Activated CD8-positive, alpha-beta memory T cell treated with anti-CD3 and anti-CD28 coated beads, Interleukin-2, amount 50 U/mL, for 4 hours (primary cell): ENCODE results near the gene TEX50.
"Not testable (repeated sequence)": the region's sequence is repeated elsewhere in the genome, so short reads cannot be mapped to it uniquely, and the experiment has no call there.

Experiments used
- DNase-seq: peaks from one replicate; pipeline ENCODE4 v3.0.0-alpha.2; 2020

TEX50 gene, protein sequence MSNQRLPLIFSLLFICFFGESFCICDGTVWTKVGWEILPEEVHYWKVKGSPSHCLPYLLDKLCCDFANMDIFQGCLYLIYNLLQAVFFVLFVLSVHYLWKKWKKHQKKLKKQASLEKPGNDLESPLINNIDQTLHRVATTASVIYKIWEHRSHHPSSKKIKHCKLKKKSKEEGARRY

DNA sequence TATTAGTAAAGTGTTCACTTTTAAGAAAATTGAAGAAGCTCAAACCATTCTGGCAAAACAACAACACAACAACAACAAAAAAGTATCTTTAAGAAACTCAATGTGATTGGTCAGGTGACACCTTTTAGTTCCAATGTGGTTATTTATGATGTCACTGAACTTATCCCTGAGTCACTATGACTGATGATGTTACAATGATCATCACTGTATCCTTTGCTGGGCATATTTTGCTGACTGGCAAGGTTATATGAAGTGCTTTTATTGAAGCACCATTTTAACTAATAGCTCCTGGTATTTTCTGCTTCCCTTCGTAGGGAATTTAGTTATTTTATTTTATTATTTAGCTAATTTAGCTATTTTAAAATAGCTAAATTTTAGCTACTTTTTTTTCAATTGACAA, at the start of gene TEX50:
TSS of gene TEX50 (plus strand) at position 223 of the 400 bp plus-strand sequence. CDS start 184 bp downstream, outside the sequence.
- DNase-seq: no peak

DNA sequence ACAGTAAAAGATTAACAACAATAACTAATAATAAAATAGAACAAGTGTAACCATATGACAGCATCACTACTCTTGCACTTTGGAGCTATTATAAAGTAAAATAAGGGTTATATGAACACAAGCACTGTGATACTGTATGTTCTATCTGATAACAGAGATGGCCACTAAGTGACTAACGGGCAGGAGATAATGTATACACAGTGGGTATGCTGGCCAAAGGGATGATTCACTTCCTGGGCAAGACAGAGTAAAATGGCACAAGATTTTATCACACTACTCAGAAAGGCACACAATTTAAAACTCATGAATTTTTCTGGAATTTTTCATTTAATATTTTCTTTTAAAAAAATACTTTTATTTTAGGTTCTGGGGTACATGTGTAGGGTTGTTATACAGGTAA, 44.6 kb upstream of the TEX50 start:
- DNase-seq: no peak

DNA sequence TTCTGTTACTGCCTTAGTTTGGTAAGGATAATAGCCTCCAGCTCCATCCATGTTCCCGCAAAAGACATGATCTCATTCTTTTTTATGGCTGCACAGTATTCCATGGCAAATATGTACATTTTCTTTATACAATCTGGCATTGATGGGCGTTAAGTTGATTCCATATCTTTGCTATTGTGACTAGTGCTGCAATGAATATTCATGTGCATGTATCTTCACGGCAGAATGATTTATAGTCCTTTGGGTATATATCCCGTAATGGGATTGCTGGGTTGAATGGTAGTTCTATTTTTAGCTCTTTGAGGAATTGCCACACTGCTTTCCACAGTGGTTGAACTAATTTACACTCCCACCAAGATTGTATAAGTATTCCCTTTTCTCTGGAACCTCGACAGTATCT, 44.0 kb upstream of the TEX50 start:
- DNase-seq: not testable (repeated sequence)

DNA sequence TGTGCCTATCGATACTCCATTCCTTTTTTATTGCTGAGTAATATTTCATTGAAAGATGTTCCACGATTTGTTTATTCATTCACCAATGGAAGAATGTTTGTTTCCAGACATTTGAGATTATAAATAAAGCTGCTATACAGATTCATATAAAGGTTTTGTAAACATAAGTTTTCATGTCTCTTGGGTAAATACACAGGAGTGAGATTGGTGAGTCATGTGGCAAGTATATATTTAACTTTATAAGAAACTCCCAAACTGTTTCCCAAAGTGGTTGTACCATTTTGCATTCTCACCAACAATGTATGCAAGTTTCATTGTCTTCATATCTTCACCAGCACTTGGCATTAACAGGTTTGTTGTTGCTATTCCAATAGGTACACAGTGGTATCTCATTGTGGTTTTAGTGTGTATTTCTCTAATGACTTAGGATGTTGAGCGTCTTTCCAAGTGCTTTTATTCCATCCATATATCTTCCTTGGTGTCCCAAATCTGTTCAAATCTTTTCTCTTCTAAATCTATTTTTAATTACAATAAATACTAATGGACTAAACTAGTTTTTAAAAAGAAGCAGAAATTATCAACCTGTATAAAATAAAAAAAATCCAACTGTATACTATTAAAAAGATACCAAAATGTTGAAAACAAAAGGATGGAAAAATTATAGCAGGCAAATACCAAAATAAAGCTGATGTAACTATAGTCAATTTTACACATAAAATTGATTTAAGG, 38.9 kb upstream of the TEX50 start:
- DNase-seq: no peak

DNA sequence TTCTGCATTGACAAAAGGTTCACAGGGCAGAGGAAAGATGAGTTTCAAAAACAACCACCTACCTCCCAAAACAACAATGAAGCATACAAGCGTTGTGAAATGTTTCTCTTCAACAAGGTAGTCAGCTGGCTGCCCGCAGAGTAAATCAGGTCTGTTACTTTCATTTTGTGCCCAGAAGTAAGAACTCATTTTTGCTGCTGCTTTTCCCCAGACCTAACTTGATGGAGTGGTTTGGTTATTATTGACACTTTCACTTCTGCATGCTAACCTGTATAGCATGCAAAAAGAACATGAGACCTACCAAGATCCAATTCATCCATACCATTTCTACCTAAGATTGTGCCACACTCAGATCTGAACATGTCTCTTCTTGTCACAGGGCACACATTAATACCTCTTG, 33.5 kb upstream of the TEX50 start:
- DNase-seq: no peak

DNA sequence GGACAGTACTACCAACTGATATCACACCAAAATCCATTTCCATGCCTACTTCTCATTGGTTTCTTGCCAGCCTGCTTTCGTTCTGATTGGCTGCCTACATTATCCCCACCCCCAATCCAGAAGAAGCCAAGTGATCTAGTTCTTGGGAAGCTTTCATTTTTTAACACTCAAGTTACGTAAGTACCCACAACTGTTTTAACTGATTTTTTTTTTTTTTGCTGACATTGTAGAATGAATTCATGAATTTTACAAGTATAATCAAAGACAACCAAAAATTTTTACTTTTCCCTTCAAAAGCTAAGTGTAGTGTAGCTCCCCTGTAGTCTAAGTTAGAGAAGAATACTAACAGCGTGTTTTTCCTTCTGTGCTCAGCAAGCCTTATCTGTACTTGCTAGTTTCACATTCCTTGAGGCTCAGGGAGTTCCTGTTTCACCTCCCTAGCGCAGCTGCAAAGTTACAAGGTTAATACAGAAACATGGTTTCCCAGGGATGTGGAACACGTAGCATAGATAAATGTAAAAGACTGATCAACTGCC, 32.0 kb upstream of the TEX50 start, which contains the start of gene SLC9C2:
TSS of gene SLC9C2 (minus strand) at position 17 of the 536 bp plus-strand sequence. CDS start 1,296 bp downstream, outside the sequence.
- DNase-seq: no peak

DNA sequence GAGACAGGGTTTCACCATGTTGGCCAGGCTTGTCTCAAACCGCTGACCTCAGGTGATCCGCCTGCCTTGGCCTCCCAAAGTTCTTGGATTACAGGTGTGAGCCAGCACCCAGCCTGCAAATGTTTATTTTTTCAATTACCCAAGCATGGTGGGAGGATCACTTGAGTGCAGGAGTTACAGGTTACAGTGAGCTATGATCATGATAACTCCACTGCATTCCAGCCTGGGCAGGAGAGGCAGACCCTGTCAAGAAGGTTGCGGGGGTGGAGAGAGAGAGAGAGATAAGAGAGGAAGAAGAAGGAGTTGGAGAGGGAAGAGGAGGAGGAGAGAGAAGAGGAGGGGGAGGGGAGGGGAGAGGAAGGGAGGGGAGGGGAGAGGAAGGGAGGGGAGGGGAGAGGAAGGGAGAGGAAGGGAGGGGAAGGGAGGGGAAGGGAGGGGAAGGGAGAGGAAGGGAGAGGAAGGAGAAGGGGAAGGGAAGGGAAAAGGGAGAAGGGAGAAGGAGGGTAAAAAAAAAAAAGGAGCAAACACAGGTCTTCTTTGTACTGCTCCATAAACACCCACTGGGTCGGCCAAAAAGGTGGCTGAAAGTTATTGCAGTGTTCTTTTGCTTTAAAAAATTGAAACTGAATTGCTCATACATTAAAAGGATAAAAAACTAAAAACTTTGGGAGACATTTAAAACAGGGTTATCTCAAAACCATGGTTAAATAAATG, 26.5 kb upstream of the TEX50 start:
- no peak for DNase-seq

DNA sequence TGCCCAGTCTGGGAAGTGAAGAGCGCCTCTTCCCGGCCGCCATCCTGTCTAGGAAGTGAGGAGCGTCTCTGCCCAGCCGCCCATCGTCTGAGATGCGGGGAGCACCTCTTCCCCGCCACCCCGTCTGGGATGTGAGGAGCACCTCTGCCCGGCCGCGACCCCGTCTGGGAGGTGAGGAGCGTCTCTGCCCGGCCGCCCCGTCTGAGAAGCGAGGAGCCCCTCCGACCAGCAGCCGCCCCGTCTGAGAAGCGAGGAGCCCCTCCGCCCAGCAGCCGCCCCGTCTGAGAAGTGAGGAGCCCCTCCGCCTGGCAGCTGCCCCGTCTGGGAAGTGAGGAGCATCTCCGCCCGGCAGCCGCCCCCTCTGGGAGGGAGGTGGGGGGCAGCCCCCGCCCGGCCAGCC, 22.1 kb upstream of the TEX50 start:
- DNase-seq: not testable (repeated sequence)

DNA sequence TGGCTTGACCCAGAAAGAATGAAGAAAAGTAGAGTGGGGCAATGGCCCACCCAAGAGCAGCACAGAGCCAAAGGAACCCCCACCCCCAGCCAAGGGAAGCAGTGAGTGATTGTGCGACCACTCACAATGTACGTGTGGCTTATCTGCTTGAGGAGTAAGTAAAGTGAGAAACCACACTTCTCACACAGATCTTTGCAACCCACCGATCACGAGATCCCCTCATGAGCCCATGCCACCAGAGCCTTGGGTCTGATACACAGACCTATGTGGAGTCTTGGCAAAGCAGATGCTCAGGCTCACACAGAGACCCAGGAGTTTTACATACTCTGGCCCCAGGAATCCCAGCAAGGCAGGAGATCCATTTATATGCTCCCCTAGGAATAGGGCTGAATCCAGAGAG, 18.3 kb upstream of the TEX50 start:
- DNase-seq: no peak

DNA sequence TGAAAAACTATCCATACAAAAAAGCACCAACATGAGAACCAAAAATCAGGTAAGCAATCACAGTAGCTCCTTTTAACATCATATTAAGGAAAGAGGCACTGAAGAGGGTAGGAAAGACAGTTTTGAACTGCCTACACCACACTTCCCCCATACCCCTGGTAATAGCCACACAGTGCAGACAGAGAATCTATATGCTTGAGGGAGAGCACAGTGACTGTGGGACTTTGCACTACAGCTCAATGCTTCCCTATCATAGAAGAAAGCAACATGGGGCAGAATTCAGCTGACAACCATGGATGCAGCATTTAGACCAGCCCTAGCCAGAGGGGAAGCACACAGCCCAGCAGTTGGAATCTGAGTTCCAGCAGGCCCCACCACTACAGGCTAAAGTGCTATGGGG, 7.9 kb upstream of the TEX50 start:
- no peak for DNase-seq

DNA sequence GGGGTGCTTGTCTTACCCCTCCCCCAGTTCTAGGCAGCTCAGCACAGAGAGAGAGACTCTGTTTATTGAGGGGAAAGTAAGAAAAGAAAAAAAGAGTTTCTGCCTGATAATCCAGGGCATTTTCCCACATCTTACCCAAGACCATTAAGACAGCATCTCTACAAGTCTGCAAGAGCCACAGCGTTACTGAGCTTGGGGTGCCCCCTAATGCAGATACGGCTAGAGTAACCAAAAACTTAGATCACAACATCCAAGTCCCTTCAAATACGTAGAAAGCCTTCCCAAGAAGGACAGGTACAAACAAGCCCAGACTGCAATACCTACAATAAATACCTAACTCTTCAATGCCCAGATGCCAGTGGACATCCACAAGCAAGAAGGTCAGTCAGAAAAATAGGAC, 6.2 kb upstream of the TEX50 start:
- DNase-seq: no peak

DNA sequence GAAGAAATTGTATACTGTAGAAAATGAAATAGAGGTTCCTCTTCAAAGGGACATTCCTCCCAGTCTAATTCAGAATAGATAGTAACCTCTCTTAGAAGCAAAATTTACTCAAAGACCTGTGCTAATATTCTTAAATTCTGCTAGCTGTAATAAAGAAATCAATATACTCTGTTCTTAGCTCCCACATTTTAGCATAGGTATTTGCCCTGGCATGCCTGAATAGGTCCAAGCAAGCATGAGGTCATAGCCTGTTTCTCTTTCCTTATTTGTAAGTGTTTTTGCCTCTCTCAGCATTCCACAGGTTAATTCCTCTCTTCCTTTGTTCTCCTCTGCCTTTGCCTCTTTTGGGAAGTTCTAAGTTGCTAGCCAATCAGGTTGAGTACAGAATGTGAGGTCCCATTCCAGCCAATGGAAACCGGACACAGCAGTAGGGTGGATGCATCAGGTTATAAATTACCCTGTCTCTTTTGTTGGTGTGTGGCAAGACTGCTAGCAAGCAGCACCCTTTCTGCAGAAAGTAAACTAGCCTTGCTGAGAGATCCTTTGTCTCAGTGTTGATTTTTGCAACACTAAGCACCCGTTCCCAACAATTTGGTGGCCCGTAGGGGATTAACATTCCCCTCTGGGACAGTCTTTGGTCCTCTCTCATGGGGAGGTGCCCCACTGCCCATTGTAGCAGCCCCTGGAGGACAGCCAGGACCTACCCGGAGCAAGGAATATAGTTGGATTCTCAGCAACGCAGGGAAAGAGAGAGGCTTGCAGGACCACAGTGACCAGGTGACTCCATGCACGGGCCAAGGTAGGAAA, 2.3 kb downstream of the TEX50 start:
- DNase-seq: not testable (repeated sequence)

DNA sequence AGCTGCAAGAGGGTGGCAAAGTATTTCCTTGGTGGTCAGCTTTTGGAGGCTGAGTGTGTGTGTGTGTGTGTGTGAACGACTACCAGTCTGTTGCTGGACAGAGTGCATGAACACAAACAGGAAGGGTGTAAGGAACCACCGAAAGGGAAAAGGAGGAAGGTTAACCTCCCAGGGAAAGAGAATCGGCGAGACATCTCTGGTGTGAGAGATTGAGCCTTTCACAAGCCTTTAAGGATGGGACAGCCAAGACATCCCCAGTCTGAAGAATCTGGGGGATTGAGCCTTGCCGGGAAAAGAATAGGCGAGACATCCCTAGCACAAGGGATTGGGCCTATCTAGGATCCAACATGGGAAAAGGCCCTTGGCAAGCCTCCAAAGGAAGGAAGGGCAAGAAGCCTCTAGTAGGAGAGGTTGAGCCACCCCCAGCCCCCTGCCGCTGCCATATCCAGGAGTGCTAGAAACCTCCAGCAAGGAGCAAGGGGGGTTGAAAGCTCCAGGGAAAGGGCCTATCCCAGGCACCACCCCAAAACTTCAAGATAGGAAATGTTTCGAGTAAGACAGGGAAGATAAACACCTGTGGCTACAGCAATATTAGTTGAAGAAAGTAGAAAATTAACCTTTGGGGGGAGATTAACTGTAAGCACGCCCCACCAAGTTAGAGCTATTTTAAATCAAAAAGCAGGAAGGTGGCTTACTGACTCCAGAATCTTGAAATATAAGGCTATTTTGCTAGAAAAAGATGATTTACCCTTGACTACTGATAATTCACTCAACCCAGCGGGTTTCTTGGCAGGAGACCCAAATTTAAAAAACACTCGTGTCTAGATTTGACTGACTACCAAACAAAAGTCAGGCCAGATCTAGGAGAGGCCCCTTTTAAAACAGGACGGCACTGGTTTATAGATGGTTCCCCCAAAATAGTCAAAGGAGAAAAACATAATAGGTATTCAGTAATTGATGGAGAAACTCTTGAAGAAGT, 3.2 kb downstream of the TEX50 start:
- no peak for DNase-seq

DNA sequence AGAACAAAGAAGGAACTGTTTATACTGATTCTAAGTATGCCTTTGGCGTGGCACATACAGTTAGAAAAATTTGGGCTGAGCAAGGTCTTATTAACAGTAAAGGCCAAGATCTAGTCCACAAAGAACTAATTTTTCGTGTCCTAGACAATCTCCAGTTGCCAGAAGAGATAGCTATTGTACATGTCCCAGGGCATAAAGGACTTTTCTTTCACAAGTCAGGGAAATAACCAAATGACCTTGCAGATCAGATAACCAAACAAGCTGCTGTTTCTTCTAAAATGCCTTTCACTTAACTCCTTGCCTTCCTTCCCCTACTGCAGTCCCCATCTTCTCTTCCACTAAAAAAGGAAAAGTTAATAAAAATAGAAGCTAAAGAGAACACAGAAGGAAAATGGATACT, 4.0 kb downstream of the TEX50 start:
- no peak for DNase-seq

DNA sequence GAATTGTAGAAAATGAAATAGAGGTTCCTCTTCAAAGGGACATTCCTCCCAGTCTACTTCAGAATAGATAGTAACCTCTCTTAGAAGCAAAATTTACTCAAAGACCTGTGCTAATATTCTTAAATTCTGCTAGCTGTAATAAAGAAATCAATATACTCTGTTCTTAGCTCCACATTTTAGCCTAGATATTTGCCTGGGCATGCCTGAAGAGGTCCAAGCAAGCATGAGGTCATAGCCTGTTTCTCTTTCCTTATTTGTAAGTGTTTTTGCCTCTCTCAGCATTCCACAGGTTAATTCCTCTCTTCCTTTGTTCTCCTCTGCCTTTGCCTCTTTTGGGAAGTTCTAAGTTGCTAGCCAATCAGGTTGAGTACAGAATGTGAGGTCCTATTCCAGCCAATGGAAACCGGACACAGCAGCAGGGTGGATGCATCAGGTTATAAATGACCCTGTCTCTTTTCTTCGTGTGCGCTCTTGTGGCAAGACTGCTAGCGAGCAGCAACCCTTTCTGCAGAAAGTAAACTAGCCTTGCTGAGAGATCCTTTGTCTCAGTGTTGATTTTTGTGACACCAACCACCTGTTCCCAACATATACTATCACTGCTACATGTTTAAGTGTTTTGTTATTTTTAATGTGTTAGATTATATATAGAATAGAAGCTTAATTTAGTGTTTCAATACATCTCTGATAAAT, 7.5 kb downstream of the TEX50 start:
- not testable (repeated sequence) for DNase-seq

DNA sequence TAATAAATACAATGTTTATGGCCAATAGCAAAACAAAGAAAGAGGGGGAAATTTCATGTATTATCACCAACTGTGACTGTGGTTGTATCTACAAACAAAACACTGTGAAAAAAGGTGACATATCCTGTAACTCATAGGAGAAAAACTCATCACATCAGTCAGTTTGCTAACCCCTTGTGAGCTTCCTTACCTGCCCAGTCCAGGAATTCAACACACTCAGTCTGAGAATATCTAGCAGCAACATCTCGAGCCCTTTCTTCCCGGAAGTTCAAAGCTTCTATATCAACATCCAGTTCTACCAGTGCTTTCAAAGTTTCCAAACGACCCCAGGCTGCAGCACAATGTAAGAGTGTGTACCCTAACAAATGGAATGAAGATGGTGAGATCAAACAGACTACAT, 11.5 kb downstream of the TEX50 start:
- DNase-seq: no peak

DNA sequence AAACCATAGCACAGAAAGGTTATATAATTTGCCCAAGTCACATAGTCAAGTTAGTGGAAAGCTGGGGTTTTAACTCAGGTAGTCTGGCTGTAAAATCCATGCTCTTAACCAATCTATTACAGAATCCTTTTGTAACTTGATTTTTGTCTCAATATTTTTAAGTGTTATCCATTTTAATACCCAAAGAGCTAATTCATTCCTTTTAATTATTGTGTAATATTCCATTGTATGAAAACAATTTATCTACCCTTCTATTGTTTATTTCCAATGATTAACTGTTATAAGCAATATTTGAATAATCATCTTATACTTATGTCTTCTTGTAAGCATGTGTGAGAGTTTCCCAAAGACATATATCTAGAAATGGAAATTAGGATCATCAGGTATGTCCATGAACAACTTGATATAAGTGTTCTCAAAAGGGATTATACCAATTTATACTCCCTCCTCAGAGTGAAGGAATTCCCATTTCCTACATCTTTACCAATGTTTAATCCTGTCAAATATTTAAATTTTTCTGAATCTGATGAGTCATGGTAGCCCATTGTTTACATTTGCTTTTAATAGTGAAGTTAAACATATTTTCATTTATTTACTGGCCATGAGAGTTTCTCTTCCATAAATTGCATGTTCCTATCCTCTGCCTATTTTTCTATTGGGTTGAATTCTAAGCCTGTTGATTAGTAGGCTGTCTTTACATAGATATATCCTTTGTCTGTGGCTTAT, 13.9 kb downstream of the TEX50 start:
- DNase-seq: no peak

DNA sequence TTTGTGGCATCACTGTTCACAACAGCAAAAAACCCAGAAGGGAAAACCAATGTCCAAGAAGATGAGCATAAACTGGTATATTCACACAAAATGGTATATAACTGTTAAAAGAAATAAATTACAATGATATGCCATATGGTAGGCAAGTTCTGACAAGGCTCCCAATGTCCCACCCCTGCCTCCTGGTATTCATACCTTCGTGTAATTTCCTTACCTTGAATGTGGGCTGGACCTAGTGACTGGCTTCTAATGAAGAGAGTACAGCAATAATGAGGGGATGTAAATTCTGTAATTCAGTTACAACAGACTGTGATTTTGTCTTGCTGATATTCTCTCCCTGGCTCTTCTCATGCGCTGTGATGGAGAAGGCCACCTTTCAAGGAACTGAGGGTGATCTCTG, 25.2 kb downstream of the TEX50 start:
- no peak for DNase-seq

DNA sequence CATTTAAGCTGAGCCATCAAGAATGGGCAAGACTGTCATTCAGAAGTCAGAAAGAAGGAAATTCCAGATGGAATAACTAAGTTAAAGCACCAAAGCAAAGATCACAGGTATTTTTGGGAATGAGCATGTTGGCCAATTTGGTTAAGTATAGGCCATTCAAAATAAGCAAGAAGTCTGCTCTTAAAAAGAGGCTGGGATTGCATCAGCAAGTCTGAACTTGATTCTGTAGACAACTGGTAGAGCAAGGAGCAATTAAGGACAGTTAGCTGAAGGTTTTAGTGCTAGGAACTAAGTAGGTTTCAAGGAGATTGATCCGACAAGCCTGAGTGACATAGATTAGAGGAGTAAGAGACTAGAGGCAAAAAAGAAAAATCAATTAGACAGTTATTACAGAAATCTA, 26.1 kb downstream of the TEX50 start:
- no peak for DNase-seq

DNA sequence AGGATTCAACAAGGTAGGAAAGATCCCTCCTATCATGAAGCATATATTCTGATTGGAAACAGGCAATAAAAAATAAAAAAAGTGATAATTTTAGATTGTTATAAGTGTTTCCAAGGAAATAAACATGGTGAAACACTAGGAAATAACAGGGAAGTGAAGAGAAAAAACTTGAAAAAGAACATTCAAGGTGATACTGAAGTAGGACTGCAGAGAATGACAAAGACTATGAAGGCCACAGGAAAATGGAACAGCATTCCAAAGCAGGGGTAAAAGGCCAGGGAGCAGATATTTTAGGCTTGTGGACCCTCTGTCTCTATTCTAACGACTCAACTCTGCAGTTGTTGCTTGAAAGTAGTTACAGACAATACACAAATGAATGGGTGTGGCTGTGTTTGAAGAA, 26.6 kb downstream of the TEX50 start:
- DNase-seq: no peak
